Astrocyte of the cerebellum (primary cell): ENCODE results near the gene USP48.
A peak's percentile ranks its signal among the peaks of the same experiment; 100 is the strongest.

Source experiments
- DNase-seq: peaks from one replicate; pipeline ENCODE4 v3.0.0-alpha.2; 2011; ENCODE audit warnings: low read depth
- H3K4me3 ChIP-seq: 2 replicates; pipeline ENCODE4 v1.5.1; 2011; ENCODE audit warnings: mild to moderate bottlenecking, low read depth, low read length, moderate library complexity
- CTCF ChIP-seq: IDR thresholded peaks from 2 replicates; pipeline ENCODE4 v1.5.1; 2012; ENCODE audit warnings: low read length, low read depth, moderate library complexity, mild to moderate bottlenecking; ENCODE audit errors: missing control alignments
- in situ Hi-C: cut with HindIII; loops from 2 replicates; pipeline ENCODE4 v1.10.0; 2017; ENCODE audit warnings: low sequenced_read_pairs

The USP48 gene

DNA sequence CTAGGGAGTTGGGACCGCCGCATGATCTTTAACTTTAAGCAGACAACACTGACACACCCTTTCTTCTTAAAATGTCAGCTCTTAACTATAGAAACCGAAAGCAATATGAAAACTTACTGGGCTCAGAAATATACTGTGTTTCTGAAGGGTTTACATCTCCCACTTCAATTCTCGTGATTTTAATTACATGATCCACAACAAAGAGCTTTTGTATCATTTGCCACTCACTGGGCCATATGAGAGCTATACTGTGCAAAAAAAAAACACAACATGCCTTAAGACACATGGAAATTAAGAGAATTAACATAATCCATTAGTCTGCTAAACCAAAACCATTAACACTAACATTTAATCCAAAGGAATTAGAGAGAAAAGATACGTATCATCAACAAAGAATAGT lies 78.8 kb downstream of the USP48 start:
- no peak overlapping the region for H3K4me3 ChIP-seq
- no peak for TF ChIP-seq CTCF
- no peak for DNase-seq
- in situ Hi-C loops = no loop called here

DNA sequence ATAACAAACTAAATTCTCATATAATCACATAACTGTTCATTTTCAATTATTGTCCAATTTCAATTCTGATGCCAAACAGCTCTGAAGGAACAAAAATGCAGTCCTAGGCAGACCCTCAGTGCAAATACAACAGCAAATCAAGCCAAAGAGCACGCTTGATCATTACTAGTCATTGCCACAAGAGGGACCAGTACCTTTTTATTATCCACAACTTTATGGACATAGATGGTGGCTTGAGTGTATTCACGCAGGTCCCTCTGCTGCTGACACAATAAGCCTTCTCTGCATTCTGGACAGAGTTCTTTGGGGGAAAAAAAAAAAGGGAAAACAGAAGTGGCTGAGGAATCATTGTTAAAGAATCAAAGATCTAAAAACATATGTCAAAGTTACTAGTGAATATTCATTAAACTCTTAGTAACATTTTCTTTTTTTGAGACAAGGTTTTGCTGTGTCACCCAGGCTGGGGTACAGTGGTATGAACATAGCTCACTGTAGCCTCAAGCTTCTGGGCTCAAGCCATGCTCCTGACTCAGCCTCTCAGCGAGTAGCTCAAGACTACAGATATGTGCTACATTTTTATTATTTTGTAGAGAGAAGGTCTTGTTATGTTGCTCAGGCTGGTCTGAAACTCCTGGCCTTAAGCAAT lies 79.5 kb downstream of the USP48 start:
- H3K4me3 ChIP-seq = no peak overlapping the region
- TF ChIP-seq CTCF = peak; percentile 55
- in situ Hi-C loops = no loop called here
- peak; percentile 52 for DNase-seq

DNA sequence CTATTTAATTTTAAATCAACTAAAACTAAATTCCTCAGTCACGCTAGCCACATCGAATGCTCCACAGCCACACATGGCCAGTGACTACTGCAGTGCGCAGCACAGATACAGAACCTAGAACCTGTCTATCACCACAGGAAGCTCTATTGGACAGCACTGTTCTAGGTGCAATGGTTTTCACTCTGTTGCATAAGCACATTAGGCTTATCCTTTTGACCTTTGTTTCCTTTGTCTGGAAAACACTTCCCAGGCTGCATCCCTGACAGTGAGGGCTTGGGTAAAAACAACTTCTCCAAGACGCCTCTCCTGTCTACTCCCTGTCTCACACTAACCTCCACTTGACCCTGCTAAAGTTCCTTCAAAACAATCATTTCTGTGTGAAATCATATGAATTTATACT lies 80.2 kb downstream of the USP48 start:
- in situ Hi-C loops = no loop called here
- H3K4me3 ChIP-seq = no peak overlapping the region
- no peak for DNase-seq
- no peak for TF ChIP-seq CTCF

DNA sequence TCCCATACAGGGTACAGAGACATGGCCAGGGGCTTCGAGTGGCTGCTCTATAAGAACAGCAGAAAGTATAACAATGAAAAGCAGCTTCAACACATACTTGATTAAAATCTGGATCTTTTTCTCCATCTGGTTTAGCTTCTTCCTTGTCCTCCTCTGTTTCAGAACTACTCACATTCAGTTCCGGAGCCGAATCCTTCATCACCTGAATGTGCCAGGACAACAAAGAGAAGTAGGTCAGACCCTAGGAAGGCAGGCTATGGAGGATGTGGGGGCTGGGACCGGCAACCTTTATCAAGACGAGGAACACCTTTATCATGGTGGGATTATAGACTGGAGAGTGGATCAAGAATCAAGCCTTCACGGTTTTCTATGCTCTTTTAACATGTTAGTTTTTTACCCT lies 81.5 kb downstream of the USP48 start:
- H3K4me3 ChIP-seq = no peak overlapping the region
- in situ Hi-C loops = no loop called here
- no peak for DNase-seq
- TF ChIP-seq CTCF = no peak

GRCh38 chr1:21700094-21700493 lies 82.9 kb downstream of the USP48 start:
- no peak for TF ChIP-seq CTCF
- in situ Hi-C loops = no loop called here
- no peak for DNase-seq
- no peak overlapping the region for H3K4me3 ChIP-seq

DNA sequence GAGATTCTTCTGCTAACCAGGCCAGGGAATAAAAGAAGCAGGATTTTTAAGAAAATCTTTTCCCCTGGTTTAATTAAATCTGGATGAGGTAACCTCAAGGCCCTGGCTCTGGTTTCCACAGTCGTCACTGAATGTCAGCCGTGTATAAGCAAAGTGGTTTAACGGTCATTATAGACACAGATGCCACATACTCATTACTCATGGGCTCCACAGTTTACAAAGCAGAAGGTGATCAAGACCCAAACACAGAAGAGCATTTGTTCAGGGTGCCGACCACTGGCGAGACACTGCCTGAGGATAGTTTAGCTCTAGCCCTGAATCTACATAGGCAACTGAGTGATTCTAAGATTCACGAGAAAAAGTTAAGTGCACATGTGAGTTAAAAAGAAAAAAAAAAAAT lies 86.0 kb downstream of the USP48 start:
- DNase-seq = peak; percentile 86
- TF ChIP-seq CTCF = no peak
- in situ Hi-C loops = no loop called here
- H3K4me3 ChIP-seq = no peak overlapping the region

GRCh38 chr1:21693732-21694131 lies 89.2 kb downstream of the USP48 start:
- DNase-seq = no peak
- no peak for TF ChIP-seq CTCF
- in situ Hi-C loops = no loop called here

More at GRCh38 chr1:21693732-21694131, 89.2 kb downstream of the USP48 start:
- H3K4me3 ChIP-seq = no peak overlapping the region
